Measurements from ENCODE around the gene ERVK3-1.
"Not testable (repeated sequence)": the region's sequence is repeated elsewhere in the genome, so short reads cannot be mapped to it uniquely, and the experiment has no call there.

The ERVK3-1 gene

GRCh38 chr19:58346961-58347929, 42.1 kb downstream of the ERVK3-1 start:
- peak; percentile 50 to 68 for DNase-seq

GRCh38 chr19:58348080-58348479, 42.9 kb downstream of the ERVK3-1 start:
- not testable (repeated sequence) for DNase-seq

- no peak for DNase-seq
Observed at GRCh38 chr19:58349590-58349989, 44.4 kb downstream of the ERVK3-1 start.

GRCh38 chr19:58350001-58350861, 45.1 kb downstream of the ERVK3-1 start:
- DNase-seq = no peak

- DNase-seq = no peak
Observed at GRCh38 chr19:58350871-58351557, 45.8 kb downstream of the ERVK3-1 start.

GRCh38 chr19:58351558-58351878, 46.3 kb downstream of the ERVK3-1 start:
- no peak for DNase-seq

- DNase-seq = no peak
Observed at GRCh38 chr19:58351990-58352755, 47.0 kb downstream of the ERVK3-1 start.

- no peak for DNase-seq
Observed at GRCh38 chr19:58352760-58353671, 47.8 kb downstream of the ERVK3-1 start, which contains the start of gene A1BG. TSS of gene A1BG (minus strand) at chr19:58353492. CDS start at chr19:58353437, 55 bp downstream.

GRCh38 chr19:58353717-58354477, 48.7 kb downstream of the ERVK3-1 start:
- no peak for DNase-seq

GRCh38 chr19:58354478-58355030, 49.4 kb downstream of the ERVK3-1 start:
- DNase-seq = no peak

GRCh38 chr19:58355215-58355796, 50.1 kb downstream of the ERVK3-1 start:
- DNase-seq = no peak

GRCh38 chr19:58355908-58356765, 51.0 kb downstream of the ERVK3-1 start:
- DNase-seq = peak in 1 of 2 donors; percentile 29

GRCh38 chr19:58356766-58357480, 51.7 kb downstream of the ERVK3-1 start:
- no peak for DNase-seq

- DNase-seq = no peak
Observed at GRCh38 chr19:58357481-58358145, 52.4 kb downstream of the ERVK3-1 start.

- DNase-seq = peak; percentile 32 to 42
Observed at GRCh38 chr19:58361900-58362271, 56.7 kb downstream of the ERVK3-1 start.

GRCh38 chr19:58362272-58362994, 57.3 kb downstream of the ERVK3-1 start, which contains the start of gene ZNF497:
TSS of gene ZNF497 (minus strand) at chr19:58362751. CDS start at chr19:58357635, 5,116 bp downstream.
- DNase-seq = peak; percentile 93 to 96
